ENCODE results near the gene IPO4.
"Not testable (repeated sequence)": the region's sequence is repeated elsewhere in the genome, so short reads cannot be mapped to it uniquely, and the experiment has no call there.

The IPO4 gene

DNA sequence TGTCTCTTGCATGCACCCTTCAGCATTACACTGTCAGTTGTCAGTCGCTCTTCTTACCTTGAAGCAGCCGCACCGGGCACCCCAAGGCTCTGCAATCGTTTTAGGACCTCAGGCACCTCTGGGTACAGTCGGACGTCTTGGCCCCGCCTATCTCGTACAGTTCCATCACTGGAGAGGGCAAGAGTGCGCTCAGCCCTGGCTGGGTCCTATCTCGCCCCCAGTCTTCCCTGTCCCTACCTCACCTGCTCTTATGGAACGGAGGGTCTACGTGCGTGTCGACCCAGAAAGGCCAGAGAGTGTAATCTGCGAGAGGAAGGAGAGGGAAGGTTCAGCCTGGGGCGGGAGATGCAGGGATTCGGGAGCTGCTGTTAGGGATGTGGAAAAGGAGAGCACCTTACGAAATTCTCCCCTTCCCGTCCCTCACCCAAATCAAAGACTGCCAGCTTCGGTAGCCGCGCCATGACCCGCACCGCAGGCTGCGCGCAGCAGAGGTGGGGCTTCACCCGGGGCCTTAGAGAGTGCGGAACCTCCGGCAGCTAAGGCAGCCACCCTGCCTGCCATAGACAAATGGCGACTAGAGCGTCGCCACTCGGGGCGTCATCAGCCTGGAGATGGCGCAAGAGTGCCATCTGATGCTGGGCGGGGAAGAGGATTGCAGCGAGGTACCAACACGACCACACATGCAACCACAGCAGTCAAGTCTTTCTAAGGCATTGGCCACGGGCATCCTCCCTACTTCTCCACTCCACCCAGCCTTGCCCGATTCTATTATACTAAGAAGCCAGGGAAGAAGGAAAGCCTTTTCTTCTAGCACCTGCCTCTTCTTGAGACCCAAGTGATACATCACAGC, 27.1 kb upstream of the IPO4 start, which contains the start of gene MDP1:
TSS of gene MDP1 (minus strand) at position 572 of the 850 bp plus-strand sequence. CDS start at position 461, 111 bp downstream.
- peak; percentile 30 to 78 for DNase-seq

- no peak for DNase-seq
Measured at GRCh38 chr14:24213866-24214662, 25.4 kb upstream of the IPO4 start.

GRCh38 chr14:24212924-24213865, 24.6 kb upstream of the IPO4 start, which contains the start of gene CHMP4A:
TSS of gene CHMP4A (minus strand) at chr14:24213488. CDS start at chr14:24213439, 49 bp downstream.
- DNase-seq: peak; percentile 43 to 65

DNA sequence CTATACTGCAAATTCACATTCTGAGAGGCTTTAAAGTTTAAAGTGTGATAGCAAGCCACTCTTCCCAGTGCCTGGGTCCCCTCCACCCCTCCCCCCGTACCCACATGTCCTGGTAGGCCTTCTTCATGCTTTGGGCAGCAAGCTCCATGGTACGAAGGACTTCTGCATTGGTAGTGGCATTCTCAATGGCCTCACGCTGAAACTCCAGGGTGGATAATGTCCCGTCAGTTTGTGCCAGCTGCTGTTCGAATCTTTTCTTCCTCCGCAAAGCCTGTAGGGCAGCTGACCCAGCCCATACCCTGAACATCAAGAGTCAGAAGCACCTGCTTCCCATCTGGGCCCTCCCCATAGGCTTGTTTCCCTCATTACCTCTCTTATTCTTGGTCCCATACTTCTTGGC, 22.7 kb upstream of the IPO4 start:
- no peak for DNase-seq

DNA sequence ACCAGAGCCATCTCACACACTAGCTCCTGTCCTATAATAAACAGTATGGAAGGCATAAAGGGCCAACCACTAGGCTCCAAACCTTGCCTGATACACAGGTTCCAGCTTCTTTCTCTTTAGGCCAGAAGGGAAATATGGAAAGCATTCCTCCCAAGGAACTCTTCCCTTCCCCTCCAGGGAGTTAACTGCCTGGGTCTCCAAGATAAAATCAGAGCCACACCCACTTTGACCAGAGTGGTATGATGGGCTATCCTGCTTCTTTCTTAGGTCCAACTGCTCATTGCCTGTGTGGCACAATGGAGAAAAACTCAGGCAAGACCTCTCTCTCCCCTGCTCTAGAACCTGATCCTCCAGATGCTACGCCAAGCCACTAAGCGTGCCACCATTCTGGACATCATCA, 19.0 kb upstream of the IPO4 start:
- DNase-seq: no peak

GRCh38 chr14:24207104-24207551, 18.5 kb upstream of the IPO4 start:
- no peak for DNase-seq

GRCh38 chr14:24206260-24207103, 17.9 kb upstream of the IPO4 start:
- DNase-seq: no peak

GRCh38 chr14:24204163-24205146, 15.8 kb upstream of the IPO4 start:
- DNase-seq: no peak

DNA sequence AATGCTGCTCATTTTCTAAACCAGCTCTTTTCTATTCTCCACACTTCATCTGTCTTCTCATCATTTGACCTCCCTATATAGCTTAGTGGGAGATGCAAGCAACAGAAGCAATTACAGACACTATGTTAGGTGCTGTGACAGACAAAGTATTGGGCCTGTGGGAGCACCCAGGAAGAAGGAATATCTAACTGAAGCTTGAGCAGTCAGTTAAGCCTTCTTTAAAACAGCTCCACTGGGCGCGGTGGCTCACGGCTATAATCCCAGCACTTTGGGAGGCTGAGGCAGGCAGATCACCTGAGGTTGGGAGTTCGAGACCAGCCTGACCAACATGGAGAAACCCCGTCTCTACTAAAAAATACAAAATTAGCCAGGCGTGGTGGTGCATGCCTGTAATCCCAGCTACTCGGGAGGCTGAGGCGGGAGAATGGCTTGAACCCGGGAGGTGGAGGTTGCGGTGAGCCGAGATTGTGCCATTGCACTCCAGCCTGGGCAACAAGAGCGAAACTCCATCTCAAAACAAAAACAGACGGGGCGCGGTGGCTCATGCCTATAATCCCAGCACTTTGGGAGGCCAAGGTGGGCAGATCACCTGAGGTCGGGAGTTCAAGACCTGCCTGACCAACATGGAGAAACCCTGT, 14.8 kb upstream of the IPO4 start:
- not testable (repeated sequence) for DNase-seq

- not testable (repeated sequence) for DNase-seq
Measured at GRCh38 chr14:24202538-24202937, 13.9 kb upstream of the IPO4 start.

GRCh38 chr14:24198814-24199524, 10.4 kb upstream of the IPO4 start:
- no peak for DNase-seq

DNA sequence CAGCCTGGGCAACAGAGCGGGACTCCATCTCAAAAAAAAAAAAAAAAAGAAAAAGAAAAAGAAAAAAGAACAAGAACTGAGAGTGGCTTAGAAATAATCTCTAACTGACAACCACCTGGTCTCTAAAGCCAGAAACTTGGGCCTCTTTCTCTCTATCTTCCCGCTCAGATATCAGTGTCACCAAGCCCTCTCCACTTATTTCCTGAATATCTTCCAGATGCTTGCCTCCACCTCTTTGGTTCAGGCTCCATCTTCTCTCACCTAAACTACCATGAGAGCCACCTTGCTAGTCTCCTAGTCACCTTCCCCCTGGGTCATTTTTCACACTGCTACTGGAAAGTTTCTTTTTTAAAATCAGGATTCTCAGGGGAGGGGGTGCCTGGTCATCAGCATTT, 8.4 kb upstream of the IPO4 start:
- no peak for DNase-seq

GRCh38 chr14:24196071-24197055, 7.7 kb upstream of the IPO4 start:
- DNase-seq: no peak

DNA sequence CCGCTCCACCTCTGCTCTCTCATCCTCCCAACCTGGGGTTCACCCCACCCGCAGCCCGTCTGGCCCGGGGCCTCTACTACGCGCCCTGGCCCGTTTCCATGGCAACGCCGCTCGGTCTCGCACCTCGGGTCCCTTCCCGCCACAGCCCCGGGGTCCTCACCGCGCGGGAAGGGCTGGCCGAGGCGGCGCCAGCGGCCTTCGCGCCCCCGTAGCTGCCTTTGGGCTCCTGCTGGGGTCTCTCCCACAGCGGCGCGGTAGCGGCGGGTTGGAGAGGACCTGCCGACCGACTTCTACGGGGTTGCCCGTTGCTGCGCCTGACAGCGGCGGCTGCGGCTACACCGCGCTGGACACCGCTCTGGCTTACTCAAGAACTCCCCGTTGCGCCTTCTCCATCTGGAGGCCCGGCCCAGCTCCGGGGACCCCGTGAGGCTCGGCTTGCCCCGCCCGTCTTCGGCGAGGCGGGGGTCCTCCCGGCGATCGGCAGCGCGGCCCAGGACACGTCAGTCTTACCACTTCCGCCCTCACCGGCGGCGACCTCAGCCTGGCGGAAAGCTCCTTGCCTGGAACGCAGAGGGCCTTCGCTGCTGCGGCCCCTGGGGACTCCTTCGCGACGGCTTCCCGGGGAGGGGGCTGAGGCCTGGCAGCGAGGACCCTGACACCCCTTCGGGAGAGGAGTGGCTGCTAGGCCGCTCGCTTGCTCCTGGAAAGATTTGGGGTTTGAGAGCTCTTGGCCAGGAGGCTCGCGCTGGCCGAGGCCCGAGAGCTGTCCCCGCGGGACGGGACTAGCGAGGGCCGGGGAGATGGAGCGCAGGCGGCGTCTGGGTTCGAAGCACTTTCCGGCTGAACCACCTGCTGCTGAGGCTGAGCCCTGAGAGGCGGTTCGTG, 6.8 kb upstream of the IPO4 start, which contains the start of gene TM9SF1:
TSS of gene TM9SF1 (minus strand) at position 256 of the 885 bp plus-strand sequence. CDS start 422 bp downstream, outside the sequence.
- peak in 1 of 2 experiments; percentile 38 for DNase-seq

GRCh38 chr14:24194873-24195185, 6.2 kb upstream of the IPO4 start:
- DNase-seq: no peak

DNA sequence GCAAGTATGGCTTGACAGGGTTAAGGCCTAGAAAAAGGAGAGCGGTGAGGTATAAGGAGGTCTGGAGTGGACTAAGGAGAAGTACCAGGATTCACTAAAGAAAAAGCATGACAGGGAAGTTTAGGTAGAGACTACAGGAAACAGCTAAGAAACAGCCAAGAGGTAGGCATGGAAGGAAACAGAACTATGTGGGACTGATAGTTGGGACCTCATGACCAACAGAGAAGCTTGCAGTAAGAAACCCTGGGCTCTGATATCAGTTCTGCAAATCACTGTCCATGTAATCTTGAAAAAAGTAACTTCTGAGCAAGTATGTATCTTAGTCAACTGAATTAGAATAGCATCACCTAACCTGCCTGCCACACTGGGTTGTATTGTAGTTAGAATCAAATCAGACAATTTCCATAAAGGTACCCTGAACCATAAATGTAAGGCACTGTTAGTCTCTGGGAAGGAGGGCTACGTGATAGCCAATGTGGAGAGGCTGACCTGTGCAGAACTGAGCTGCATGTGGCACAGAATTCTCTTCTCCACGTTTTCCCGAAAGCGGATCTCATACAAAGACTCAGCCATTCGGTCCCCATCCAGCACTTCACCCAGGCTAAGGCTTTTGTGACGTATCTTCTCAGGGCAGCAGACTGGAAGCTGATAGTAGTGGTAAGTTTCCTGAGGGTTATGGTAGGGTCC, 5.7 kb upstream of the IPO4 start:
- no peak for DNase-seq

All from cerebellar nuclear complex (tissue), 1 donor.